IMR-90 (cell line): ENCODE results near the gene OR52E8. TPM values are rescaled to one million over a fixed set of nuclear protein-coding genes. Genes with fewer than 3 reads are reported as not detected.

Experiments
- ATAC-seq: fragments of 200-7000 bp; cut with Tn5 transposase; 2 replicates; pipeline ENCODE4 v1.9.1; 2020; ENCODE audit warnings: low read depth, mild to moderate bottlenecking, moderate library complexity
- BruUV-seq: library from RNA; stranded (reverse); fragments of 400-500 nt; replicated peaks from 2 replicates; lab custom pipeline; 2021; lab: Mats Ljungman, UMichigan
- CTCF ChIA-PET: fragments of 300-600 bp; formaldehyde crosslinking; extraction: SDS; loops from one replicate; lab custom pipeline; 2021; ENCODE audit warnings: antibody characterized with exemption; lab: Yijun Ruan, JAX
- POLR2A ChIA-PET: fragments of 300-600 bp; sonication (Branson Sonifier 250); formaldehyde crosslinking; loops from one replicate; lab custom pipeline; 2022; ENCODE audit warnings: antibody characterized with exemption; ENCODE audit not compliant: unreplicated experiment; lab: Charles Lee
- DNase-seq: peaks from one replicate; pipeline ENCODE4 v3.0.0; 2013
- H2AFZ ChIP-seq: replicated peaks from 2 replicates; pipeline ENCODE3; 2013; ENCODE audit warnings: low read length, mild to moderate bottlenecking; ENCODE audit not compliant: poor library complexity
- H2AK5ac ChIP-seq: 2 replicates; pipeline ENCODE4 v1.6.1; 2013; ENCODE audit warnings: low read depth, low read length, inconsistent platforms
- H2AK9ac ChIP-seq: replicated peaks from 2 replicates; pipeline ENCODE3; 2013; ENCODE audit warnings: mild to moderate bottlenecking, low read depth, low read length, moderate library complexity; ENCODE audit not compliant: poor library complexity
- H2BK120ac ChIP-seq: 2 replicates; pipeline ENCODE4 v1.6.1; 2013; ENCODE audit warnings: low read depth, low read length, inconsistent platforms
- H2BK15ac ChIP-seq: 3 replicates; pipeline ENCODE4 v1.6.1; 2013; ENCODE audit warnings: low read depth, low read length, inconsistent platforms
- H2BK20ac ChIP-seq: 2 replicates; pipeline ENCODE4 v1.6.1; 2013; ENCODE audit warnings: low read depth, mild to moderate bottlenecking, inconsistent platforms, low read length, moderate library complexity
- H2BK5ac ChIP-seq: 2 replicates; pipeline ENCODE4 v1.6.1; 2013; ENCODE audit warnings: mild to moderate bottlenecking, low read depth, low read length, inconsistent platforms; ENCODE audit not compliant: poor library complexity, severe bottlenecking
- H3K14ac ChIP-seq: replicated peaks from 2 replicates; pipeline ENCODE4 v1.6.1; 2013; ENCODE audit warnings: low read depth, low read length, inconsistent platforms
- H3K18ac ChIP-seq: 2 replicates; pipeline ENCODE4 v1.6.1; 2013; ENCODE audit warnings: low read depth, low read length, control low read depth
- H3K23ac ChIP-seq: 2 replicates; pipeline ENCODE4 v1.6.1; 2013; ENCODE audit warnings: low read depth, low read length, inconsistent platforms
- H3K27ac ChIP-seq: 2 replicates; pipeline ENCODE4 v1.5.1; 2013; ENCODE audit warnings: mild to moderate bottlenecking, control low read depth, low read length; ENCODE audit not compliant: insufficient read depth
- H3K27me3 ChIP-seq: 2 replicates; pipeline ENCODE4 v1.6.1; 2013; ENCODE audit warnings: low read length; ENCODE audit not compliant: control insufficient read depth, insufficient read depth
- H3K36me3 ChIP-seq: 2 replicates; pipeline ENCODE4 v1.6.1; 2013; ENCODE audit warnings: low read length, mixed read lengths; ENCODE audit not compliant: control insufficient read depth, insufficient read depth
- H3K4ac ChIP-seq: 2 replicates; pipeline ENCODE4 v1.6.1; 2013; ENCODE audit warnings: low read depth, low read length, inconsistent platforms
- H3K4me1 ChIP-seq: 2 replicates; pipeline ENCODE4 v1.6.1; 2013; ENCODE audit warnings: low read length, mixed read lengths; ENCODE audit not compliant: control insufficient read depth, insufficient read depth
- H3K4me2 ChIP-seq: 2 replicates; pipeline ENCODE4 v1.6.1; 2013; ENCODE audit warnings: low read depth, mild to moderate bottlenecking, control low read depth, low read length, moderate library complexity
- H3K4me3 ChIP-seq: 2 replicates; pipeline ENCODE4 v1.5.1; 2013; ENCODE audit warnings: low read depth, mild to moderate bottlenecking, control low read depth, low read length, moderate library complexity; ENCODE audit not compliant: insufficient read depth
- H3K56ac ChIP-seq: 2 replicates; pipeline ENCODE4 v1.6.1; 2013; ENCODE audit warnings: low read length, inconsistent platforms; ENCODE audit not compliant: insufficient read depth; ENCODE audit errors: extremely low read depth
- H3K79me1 ChIP-seq, 2 experiments: 2 replicates each; pipeline ENCODE4 v1.6.1; 2013; ENCODE audit warnings: low read length in 2 of 2, inconsistent platforms in 1 of 2, low read depth in 1 of 2
- H3K9ac ChIP-seq: 2 replicates; pipeline ENCODE4 v1.6.1; 2013; ENCODE audit warnings: low read depth, low read length, control low read depth
- H3K9me1 ChIP-seq: 2 replicates; pipeline ENCODE4 v1.6.1; 2013; ENCODE audit warnings: low read length, inconsistent platforms; ENCODE audit not compliant: insufficient read depth
- H3K9me3 ChIP-seq: 2 replicates; pipeline ENCODE4 v1.6.1; 2013; ENCODE audit warnings: low read length; ENCODE audit not compliant: control insufficient read depth, insufficient read depth
- H4K20me1 ChIP-seq: 2 replicates; pipeline ENCODE4 v1.6.1; 2013; ENCODE audit warnings: low read length, inconsistent platforms; ENCODE audit not compliant: insufficient read depth
- H4K5ac ChIP-seq: 2 replicates; pipeline ENCODE4 v1.6.1; 2013; ENCODE audit warnings: mild to moderate bottlenecking, low read depth, low read length, control low read depth
- H4K8ac ChIP-seq, 2 experiments: 2 replicates each; pipeline ENCODE4 v1.6.1; 2013; ENCODE audit warnings: low read depth in 2 of 2, low read length in 2 of 2, control low read depth in 1 of 2, inconsistent platforms in 1 of 2
- H4K91ac ChIP-seq: 2 replicates; pipeline ENCODE4 v1.6.1; 2013; ENCODE audit warnings: low read depth, low read length, inconsistent platforms; ENCODE audit not compliant: insufficient read depth
- BHLHE40 ChIP-seq: fragments of 150-350 bp; IDR thresholded peaks from 2 replicates; pipeline ENCODE4 v1.6.1; 2016; ENCODE audit warnings: mild to moderate bottlenecking, low read depth, low read length
- CEBPB ChIP-seq: IDR thresholded peaks from 2 replicates; pipeline ENCODE4 v1.6.1; 2012; ENCODE audit warnings: low read depth, low read length, improper control_type of control experiment
- CHD1 ChIP-seq: IDR thresholded peaks from 2 replicates; pipeline ENCODE4 v1.6.1; 2012; ENCODE audit warnings: low read depth, low read length, improper control_type of control experiment
- ELK1 ChIP-seq: fragments of 150-350 bp; IDR thresholded peaks from 2 replicates; pipeline ENCODE4 v1.6.1; 2016; ENCODE audit warnings: low read depth, mild to moderate bottlenecking, low read length, moderate library complexity, borderline replicate concordance
- FOS ChIP-seq: fragments of 150-350 bp; IDR thresholded peaks from 2 replicates; pipeline ENCODE4 v1.6.1; 2016; ENCODE audit warnings: low read depth, low read length
- MAFK ChIP-seq: IDR thresholded peaks from 2 replicates; pipeline ENCODE4 v1.6.1; 2012; ENCODE audit warnings: low read depth, low read length, improper control_type of control experiment
- NFE2L2 ChIP-seq: fragments of 150-350 bp; IDR thresholded peaks from 2 replicates; pipeline ENCODE4 v1.6.1; 2016; ENCODE audit warnings: low read depth, mild to moderate bottlenecking, low read length
- POLR2A ChIP-seq: IDR thresholded peaks from 2 replicates; pipeline ENCODE4 v1.6.1; 2012; ENCODE audit warnings: mild to moderate bottlenecking, low read depth, low read length
- RFX5 ChIP-seq: IDR thresholded peaks from 2 replicates; pipeline ENCODE4 v1.8.0; 2012; ENCODE audit warnings: low read depth, mild to moderate bottlenecking, low read length, moderate library complexity
- SMC3 ChIP-seq: fragments of 150-350 bp; IDR thresholded peaks from 2 replicates; pipeline ENCODE4 v1.6.1; 2016; ENCODE audit warnings: low read depth, mild to moderate bottlenecking, antibody characterized with exemption, low read length, moderate library complexity
- WGBS, 2 experiments: methylation state at CpG; one replicate each; pipeline versions ENCODE4 v1.1.5 to v1.1.7; 2013; ENCODE audit warnings: missing lambda C conversion rate in 2 of 2; ENCODE audit not compliant: insufficient read length in 1 of 2; ENCODE audit errors: extremely low coverage in 2 of 2; 5-methylcytosine and 5-hydroxymethylcytosine counted together
- dilution Hi-C: fragments of 300-500 bp; cut with HindIII; formaldehyde crosslinking; loops from one replicate; pipeline ENCODE4 v1.14.3; 2018; ENCODE audit warnings: low sequenced_read_pairs; ENCODE audit not compliant: unreplicated experiment
- in situ Hi-C: fragments of 300-500 bp; cut with MboI; formaldehyde crosslinking; loops from 3 replicates; pipeline ENCODE4 v1.14.3; 2019; ENCODE audit warnings: low sequenced_read_pairs, inconsistent platforms, mixed read lengths
- intact Hi-C: fragments of 100-400 bp; cut with micrococcal nuclease; formaldehyde crosslinking; loops from 2 replicates; pipeline ENCODE4 v1.10.0; 2022
- polyA plus RNA-seq, 3 experiments: library from polyadenylated mRNA; depleted of rRNA; stranded (reverse); fragments of >200 nt; gene quantifications; 2 replicates each; pipeline ENCODE4 v1.2.3, GENCODE V29; 2012; ENCODE audit warnings: low replicate concordance in 1 of 3
- total RNA-seq: library from RNA; depleted of rRNA; stranded (reverse); fragments of >200 nt; gene quantifications from 2 replicates; pipeline ENCODE4 v1.2.3, GENCODE V29; 2012

The OR52E8 gene
- total and polyA plus RNA-seq, 2 of the 4 experiments (the other 2 are of a cell fraction) = not detected

GRCh38 chr11:5809122-5809519 is 48.4 kb downstream of the OR52E8 start:
- H3K9ac ChIP-seq = no peak overlapping the region
- no peak overlapping the region for H3K18ac ChIP-seq
- H2BK20ac ChIP-seq = no peak overlapping the region
- H2AK5ac ChIP-seq = no peak overlapping the region
- H2AK9ac ChIP-seq = no peak overlapping the region
- H3K23ac ChIP-seq = no peak overlapping the region
- no TSS peak for BruUV-seq
- no peak overlapping the region for H3K4ac ChIP-seq
- dilution Hi-C loops = no loop called here
- intact Hi-C loops = loop anchor here (2.0 to 10.0 kb wide), 5 partner anchors 124 to 1624 kb away; partner anchors contain the start of gene TRIM5
- peak overlapping the region; percentile 45 for H3K4me3 ChIP-seq
- H4K8ac ChIP-seq = no peak overlapping the region
- no peak; the same call in 1 of the 2 replicates for ATAC-seq
- no peak overlapping the region for H4K5ac ChIP-seq
- H2AFZ ChIP-seq = peak overlapping the region; percentile 89
- no peak overlapping the region for H2BK15ac ChIP-seq
- no peak overlapping the region for H3K14ac ChIP-seq
- WGBS, 2 experiments = 58% methylated on average over 3 of the region's 5 CpGs; no CpG with 5 or more reads in 1 of the 2 experiments
- no peaks in the 10 kb centered on the region for H3K4me1 ChIP-seq
- H3K9me3 ChIP-seq = no peaks in the 10 kb centered on the region
- no peaks in the 10 kb centered on the region for H3K9me1 ChIP-seq
- no peak for DNase-seq
- in situ Hi-C loops = no loop called here
- peaks cover 7% of the 10 kb centered on the region for H3K27me3 ChIP-seq
- no peak overlapping the region for H4K91ac ChIP-seq
- no peak overlapping the region for H2BK120ac ChIP-seq
- no peak overlapping the region for H3K56ac ChIP-seq
- no peak overlapping the region for H2BK5ac ChIP-seq
- H3K4me2 ChIP-seq = peak overlapping the region; percentile 90
- H4K20me1 ChIP-seq = no peaks in the 10 kb centered on the region
- no peak overlapping the region for H3K27ac ChIP-seq
- H3K79me1 ChIP-seq = no peaks in the 10 kb centered on the region
- POLR2A ChIA-PET = no interaction called here
- TF ChIP-seq POLR2A (no peak), SMC3 (no peak), ELK1 (no peak), BHLHE40 (no peak), MAFK (no peak), CHD1 (no peak), FOS (no peak), RFX5 (no peak), NFE2L2 (no peak), CEBPB (no peak)
- CTCF ChIA-PET = interaction anchor here (0.5 to 1.9 kb wide), 2 partner anchors 13 to 333 kb away, joined by 5 to 8 read pairs; no protein-coding TSS in a partner anchor
- no peaks in the 10 kb centered on the region for H3K36me3 ChIP-seq
